Naive thymus-derived CD4-positive, alpha-beta T cell (primary cell): ENCODE data around the gene AKAP13. TPM values are rescaled to one million over a fixed set of nuclear protein-coding genes. Genes with fewer than 3 reads are reported as not detected.

ENCODE experiments used
- ATAC-seq: fragments of 150-1000 bp; cut with Tn5 transposase; 2 replicates; pipeline ENCODE4 v1.10.0; 2021; ENCODE audit warnings: mild to moderate bottlenecking, moderate library complexity
- CTCF ChIA-PET: fragments of 350-600 bp; sonication (Branson Sonifier 250); formaldehyde crosslinking; loops from one replicate; lab custom pipeline; 2021; ENCODE audit warnings: antibody characterized with exemption; lab: Charles Lee
- POLR2A ChIA-PET: fragments of 350-600 bp; sonication (Branson Sonifier 250); formaldehyde crosslinking; loops from one replicate; lab custom pipeline; 2021; ENCODE audit warnings: antibody characterized with exemption, inconsistent platforms; lab: Charles Lee
- DNase-seq, 9 donors: peaks; one replicate each; pipeline versions ENCODE4 v3.0.0 to v3.0.0-alpha.2; 2020 to 2022; ENCODE audit warnings: mixed read lengths in 1 of 9
- H3K27ac ChIP-seq: one replicate; pipeline ENCODE4 v1.7.0; 2013; ENCODE audit warnings: mild to moderate bottlenecking, low read depth, low read length, moderate library complexity
- H3K27me3 ChIP-seq, 2 donors: one replicate each; pipeline ENCODE4 v1.7.0; 2013; ENCODE audit warnings: low read length in 2 of 2, mild to moderate bottlenecking in 2 of 2, moderate library complexity in 2 of 2; ENCODE audit not compliant: control insufficient read depth in 2 of 2, insufficient read depth in 2 of 2
- H3K36me3 ChIP-seq, 3 experiments: 1 replicate in 2 of 3; 2 replicates in 1 of 3; pipeline ENCODE4 v1.7.0; 2013; ENCODE audit warnings: low read length in 3 of 3, mild to moderate bottlenecking in 3 of 3, moderate library complexity in 1 of 3; ENCODE audit not compliant: insufficient read depth in 3 of 3, control insufficient read depth in 2 of 3
- H3K4me1 ChIP-seq, 2 donors: one replicate each; pipeline ENCODE4 v1.7.0; 2013; ENCODE audit warnings: low read length in 2 of 2, mild to moderate bottlenecking in 2 of 2, moderate library complexity in 1 of 2; ENCODE audit not compliant: control insufficient read depth in 2 of 2, insufficient read depth in 2 of 2
- H3K4me3 ChIP-seq: 2 replicates; pipeline ENCODE4 v1.7.0; 2013; ENCODE audit warnings: mild to moderate bottlenecking, low read length
- H3K9me3 ChIP-seq, 3 experiments: 1 replicate in 2 of 3; 2 replicates in 1 of 3; pipeline ENCODE4 v1.7.0; 2013; ENCODE audit warnings: low read length in 3 of 3; ENCODE audit not compliant: control insufficient read depth in 2 of 3
- H3K27ac Mint-ChIP-seq, 9 donors: one replicate each; pipeline ENCODE4 v1.8.0; 2020 to 2022; ENCODE audit warnings: mixed read lengths in 9 of 9, mild to moderate bottlenecking in 8 of 9, moderate library complexity in 5 of 9, inconsistent platforms in 2 of 9
- H3K27me3 Mint-ChIP-seq, 5 donors: one replicate each; pipeline ENCODE4 v1.8.0; 2021 to 2022; ENCODE audit warnings: mixed read lengths in 5 of 5, mild to moderate bottlenecking in 1 of 5
- H3K36me3 Mint-ChIP-seq, 5 donors: one replicate each; pipeline ENCODE4 v1.8.0; 2020 to 2022; ENCODE audit warnings: mixed read lengths in 5 of 5, mild to moderate bottlenecking in 3 of 5, inconsistent platforms in 1 of 5
- H3K4me1 Mint-ChIP-seq, 7 donors: one replicate each; pipeline ENCODE4 v1.8.0; 2020 to 2022; ENCODE audit warnings: mixed read lengths in 7 of 7, mild to moderate bottlenecking in 3 of 7, inconsistent platforms in 1 of 7
- H3K4me3 Mint-ChIP-seq, 10 donors: one replicate each; pipeline ENCODE4 v1.8.0; 2020 to 2022; ENCODE audit warnings: mild to moderate bottlenecking in 10 of 10, mixed read lengths in 10 of 10, moderate library complexity in 6 of 10, inconsistent platforms in 2 of 10
- H3K9me3 Mint-ChIP-seq, 11 donors: one replicate each; pipeline ENCODE4 v1.8.0; 2020 to 2022; ENCODE audit warnings: mixed read lengths in 11 of 11, mild to moderate bottlenecking in 4 of 11, inconsistent platforms in 1 of 11, moderate library complexity in 1 of 11
- intact Hi-C, 2 donors: fragments of 100-400 bp; cut with micrococcal nuclease; formaldehyde crosslinking; loops; one replicate each; pipeline ENCODE4 v1.15.1; 2023
- polyA plus RNA-seq, 2 donors: library from polyadenylated mRNA; unstranded; fragments of 300-500 nt; fragmentation: Illumina TruSeq; gene quantifications; one replicate each; pipeline ENCODE4 v1.2.3, GENCODE V29; 2021
- total RNA-seq, 6 experiments: library from RNA in 5 of 6; stranded (reverse) in 5 of 6; gene quantifications; 1 replicate in 5 of 6; 2 replicates in 1 of 6; pipeline ENCODE4 v1.2.3 and lab custom pipeline; 2021 to 2026

The AKAP13 gene
- total and polyA plus RNA-seq, 7 experiments from 2014 or later, result 108 to 400 (median 231) TPM

- H3K36me3 Mint-ChIP-seq, result peaks cover 0 to 10% (median 7%) of the 10 kb centered on the region in 5 donors
- H3K4me1 Mint-ChIP-seq, result peaks cover 46 to 84% (median 77%) of the 10 kb centered on the region in 7 donors
- POLR2A ChIA-PET, result interaction anchor here (0.5 kb wide), 1 partner anchor 129 kb away, joined by 3 read pairs; no protein-coding TSS in a partner anchor
- peak overlapping the region in 6 of 10 donors; percentile 17 to 40 (median 33) for H3K4me3 Mint-ChIP-seq
- intact Hi-C loops, result no loop called here
- CTCF ChIA-PET, result no interaction called here
- H3K9me3 Mint-ChIP-seq, result no peaks in the 10 kb centered on the region
- Histone ChIP-seq H3K27me3 (no peaks in the 10 kb centered on the region), H3K9me3 (no peaks in the 10 kb centered on the region), H3K4me1 (peaks cover 8 to 20% of the 10 kb centered on the region in 2 donors), H3K36me3 (no peaks in the 10 kb centered on the region), H3K27ac (no peak overlapping the region), H3K4me3 (no peak overlapping the region)
- DNase-seq (no peak), ATAC-seq (no peak)
- H3K27me3 Mint-ChIP-seq, result no peaks in the 10 kb centered on the region
- peak overlapping the region in 3 of 9 donors; percentile 1 to 25 (median 22) for H3K27ac Mint-ChIP-seq
Measured at GRCh38 chr15:85421116-85421925, 40.9 kb downstream of the AKAP13 start.

- Histone ChIP-seq H3K36me3 (no peaks in the 10 kb centered on the region), H3K9me3 (no peaks in the 10 kb centered on the region), H3K4me3 (no peak overlapping the region), H3K27ac (no peak overlapping the region), H3K4me1 (peaks cover 8 to 20% of the 10 kb centered on the region in 2 donors), H3K27me3 (no peaks in the 10 kb centered on the region)
- Mint-ChIP-seq H3K9me3 (no peaks in the 10 kb centered on the region), H3K4me3 (peak overlapping the region in 1 of 10 donors; percentile 1), H3K36me3 (peaks cover 0 to 10% (median 7%) of the 10 kb centered on the region in 5 donors), H3K27me3 (no peaks in the 10 kb centered on the region), H3K27ac (peak overlapping the region in 1 of 9 donors; percentile 27), H3K4me1 (peaks cover 47 to 89% (median 81%) of the 10 kb centered on the region in 7 donors)
- intact Hi-C loops, result no loop called here
- no peak for ATAC-seq
- CTCF ChIA-PET, result no interaction called here
- POLR2A ChIA-PET, result no interaction called here
- DNase-seq, result no peak
Measured at GRCh38 chr15:85422607-85423006, 42.2 kb downstream of the AKAP13 start.

- Mint-ChIP-seq H3K4me1 (peaks cover 47 to 92% (median 85%) of the 10 kb centered on the region in 7 donors), H3K27ac (peak overlapping the region in 2 of 9 donors; percentile 27 to 90), H3K4me3 (peak overlapping the region in 4 of 10 donors; percentile 1 to 32 (median 20)), H3K9me3 (no peaks in the 10 kb centered on the region), H3K36me3 (peaks cover 0 to 10% (median 7%) of the 10 kb centered on the region in 5 donors), H3K27me3 (no peaks in the 10 kb centered on the region)
- H3K27ac ChIP-seq, result no peak overlapping the region
- ATAC-seq (no peak), DNase-seq (no peak)
- POLR2A ChIA-PET, result no interaction called here
- H3K4me1 ChIP-seq, result peaks cover 8 to 20% of the 10 kb centered on the region in 2 donors
- H3K27me3 ChIP-seq, result no peaks in the 10 kb centered on the region
- H3K36me3 ChIP-seq, result no peaks in the 10 kb centered on the region
- H3K4me3 ChIP-seq, result no peak overlapping the region
- intact Hi-C loops, result no loop called here
- no peaks in the 10 kb centered on the region for H3K9me3 ChIP-seq
- CTCF ChIA-PET, result no interaction called here
Measured at GRCh38 chr15:85423256-85423655, 42.9 kb downstream of the AKAP13 start.

GRCh38 chr15:85424154-85424553 lies 43.8 kb downstream of the AKAP13 start:
- H3K27ac ChIP-seq, result no peak overlapping the region
- H3K4me1 ChIP-seq, result peaks cover 8 to 20% of the 10 kb centered on the region in 2 donors
- H3K36me3 ChIP-seq, result no peaks in the 10 kb centered on the region
- no peaks in the 10 kb centered on the region for H3K27me3 Mint-ChIP-seq
- ChIA-PET POLR2A (no interaction called here), CTCF (interaction anchor here (0.7 to 1.1 kb wide), 3 partner anchors 128 to 298 kb away, joined by 3 to 4 read pairs (median 3); no protein-coding TSS in a partner anchor)
- H3K9me3 Mint-ChIP-seq, result no peaks in the 10 kb centered on the region
- no peak overlapping the region for H3K4me3 ChIP-seq
- H3K4me1 Mint-ChIP-seq, result peaks cover 48 to 93% (median 85%) of the 10 kb centered on the region in 7 donors
- no peaks in the 10 kb centered on the region for H3K9me3 ChIP-seq
- H3K36me3 Mint-ChIP-seq, result peaks cover 0 to 10% (median 7%) of the 10 kb centered on the region in 5 donors
- intact Hi-C loops, result no loop called here
- H3K27ac Mint-ChIP-seq, result peak overlapping the region in 3 of 9 donors; percentile 12 to 90 (median 27)
- peak overlapping the region in 4 of 10 donors; percentile 5 to 32 (median 21) for H3K4me3 Mint-ChIP-seq
- no peaks in the 10 kb centered on the region for H3K27me3 ChIP-seq
- ATAC-seq (no peak), DNase-seq (peak in 3 of 9 donors; percentile 8 to 49 (median 42))

- no peaks in the 10 kb centered on the region for H3K27me3 ChIP-seq
- no peaks in the 10 kb centered on the region for H3K36me3 ChIP-seq
- H3K4me3 ChIP-seq, result no peak overlapping the region
- ATAC-seq (no peak), DNase-seq (no peak)
- ChIA-PET CTCF (no interaction called here), POLR2A (no interaction called here)
- Mint-ChIP-seq H3K27ac (peak overlapping the region in 1 of 9 donors; percentile 32), H3K27me3 (no peaks in the 10 kb centered on the region), H3K36me3 (peaks cover 0 to 6% (median 0%) of the 10 kb centered on the region in 5 donors), H3K9me3 (no peaks in the 10 kb centered on the region), H3K4me1 (peaks cover 49 to 96% (median 88%) of the 10 kb centered on the region in 7 donors), H3K4me3 (peak overlapping the region in 1 of 10 donors; percentile 13)
- intact Hi-C loops, result no loop called here
- peaks cover 1 to 26% of the 10 kb centered on the region in 2 donors for H3K4me1 ChIP-seq
- H3K27ac ChIP-seq, result no peak overlapping the region
- H3K9me3 ChIP-seq, result no peaks in the 10 kb centered on the region
Measured at GRCh38 chr15:85426481-85426880, 46.1 kb downstream of the AKAP13 start.

GRCh38 chr15:85427286-85428028 lies 47.1 kb downstream of the AKAP13 start:
- DNase-seq (no peak), ATAC-seq (no peak)
- no peaks in the 10 kb centered on the region for H3K27me3 Mint-ChIP-seq
- POLR2A ChIA-PET, result no interaction called here
- intact Hi-C loops, result no loop called here
- H3K9me3 Mint-ChIP-seq, result no peaks in the 10 kb centered on the region
- H3K27me3 ChIP-seq, result no peaks in the 10 kb centered on the region
- peak overlapping the region in 2 of 10 donors; percentile 14 to 16 for H3K4me3 Mint-ChIP-seq
- H3K36me3 Mint-ChIP-seq, result peaks cover 0 to 4% (median 0%) of the 10 kb centered on the region in 5 donors
- peaks cover 0 to 18% of the 10 kb centered on the region in 2 donors for H3K4me1 ChIP-seq
- H3K27ac ChIP-seq, result no peak overlapping the region
- H3K4me3 ChIP-seq, result no peak overlapping the region
- CTCF ChIA-PET, result no interaction called here
- no peaks in the 10 kb centered on the region for H3K9me3 ChIP-seq
- no peaks in the 10 kb centered on the region for H3K36me3 ChIP-seq
- peaks cover 42 to 95% (median 85%) of the 10 kb centered on the region in 7 donors for H3K4me1 Mint-ChIP-seq
- H3K27ac Mint-ChIP-seq, result peak overlapping the region in 1 of 9 donors; percentile 31
